Left ventricle myocardium inferior (tissue), 1 donor: ENCODE measurements around the gene DUSP1. TPM values are rescaled to one million over a fixed set of nuclear protein-coding genes. Genes with fewer than 3 reads are reported as not detected.

Experiments used
- DNase-seq: peaks from one replicate; pipeline ENCODE4 v3.0.0-alpha.2; 2020
- H3K27ac ChIP-seq: fragments of 200-600 bp; replicated peaks from 2 replicates; pipeline ENCODE4 v1.8.0; 2021
- H3K27me3 ChIP-seq: fragments of 200-600 bp; 2 replicates; pipeline ENCODE4 v1.8.0; 2021; ENCODE audit warnings: low read depth
- H3K36me3 ChIP-seq: fragments of 200-600 bp; 2 replicates; pipeline ENCODE4 v1.8.0; 2021
- H3K4me1 ChIP-seq: fragments of 200-600 bp; 2 replicates; pipeline ENCODE4 v1.8.0; 2021
- H3K4me3 ChIP-seq: fragments of 200-600 bp; 2 replicates; pipeline ENCODE4 v1.8.0; 2021; ENCODE audit warnings: mild to moderate bottlenecking, moderate library complexity
- H3K9me3 ChIP-seq: fragments of 200-600 bp; replicated peaks from 2 replicates; pipeline ENCODE4 v1.8.0; 2021
- CTCF ChIP-seq: fragments of 200-600 bp; IDR thresholded peaks from 2 replicates; pipeline ENCODE4 v1.8.0; 2021; ENCODE audit warnings: antibody characterized with exemption, mild to moderate bottlenecking, borderline replicate concordance
- intact Hi-C: fragments of 100-400 bp; cut with micrococcal nuclease; formaldehyde crosslinking; loops from one replicate; pipeline ENCODE4 v1.11.0; 2022
- total RNA-seq: library from RNA; stranded (reverse); fragmentation: NEBNext Ultra II Directional; extraction: Animal tissue kit (Norgen Biotek cat#: 25700); gene quantifications from one replicate; pipeline ENCODE4 v1.2.1, GENCODE V29; 2021
- donor health status: DM: no; HTN: yes; CAD: no; lungs with severe emphysema.

DUSP1 gene
- total RNA-seq, 1 donor from 2014 or later, result 85.0 TPM

- peaks cover 92% of the 10 kb centered on the region for H3K4me1 ChIP-seq
Measured at GRCh38 chr5:172747471-172747870, 23.5 kb downstream of the DUSP1 start.

GRCh38 chr5:172746725-172747124, 24.3 kb downstream of the DUSP1 start:
- Histone ChIP-seq H3K4me3 (no peak overlapping the region), H3K27me3 (no peaks in the 10 kb centered on the region), H3K36me3 (no peaks in the 10 kb centered on the region), H3K27ac (peak overlapping the region; percentile 98), H3K9me3 (peaks cover 7% of the 10 kb centered on the region), H3K4me1 (peaks cover 90% of the 10 kb centered on the region)
- TF ChIP-seq CTCF, result no peak
- DNase-seq, result no peak
- intact Hi-C loops, result no loop called here

More at GRCh38 chr5:172747471-172747870, 23.5 kb downstream of the DUSP1 start:
- intact Hi-C loops, result no loop called here
- Histone ChIP-seq H3K27me3 (no peaks in the 10 kb centered on the region), H3K9me3 (peaks cover 7% of the 10 kb centered on the region), H3K4me3 (no peak overlapping the region), H3K36me3 (no peaks in the 10 kb centered on the region), H3K27ac (peak overlapping the region; percentile 98)
- no peak for DNase-seq
- no peak for TF ChIP-seq CTCF

- H3K27ac ChIP-seq, result peak overlapping the region; percentile 98
- H3K27me3 ChIP-seq, result no peaks in the 10 kb centered on the region
- no peak overlapping the region for H3K4me3 ChIP-seq
- intact Hi-C loops, result no loop called here
- DNase-seq, result no peak
- no peak for TF ChIP-seq CTCF
- peaks cover 90% of the 10 kb centered on the region for H3K4me1 ChIP-seq
- no peaks in the 10 kb centered on the region for H3K36me3 ChIP-seq
- H3K9me3 ChIP-seq, result peaks cover 7% of the 10 kb centered on the region
Measured at GRCh38 chr5:172745838-172746237, 25.2 kb downstream of the DUSP1 start.

GRCh38 chr5:172745406-172745805, 25.6 kb downstream of the DUSP1 start:
- no peak for DNase-seq
- TF ChIP-seq CTCF, result no peak
- Histone ChIP-seq H3K4me1 (peaks cover 90% of the 10 kb centered on the region), H3K9me3 (peaks cover 7% of the 10 kb centered on the region), H3K27ac (peak overlapping the region; percentile 98), H3K36me3 (no peaks in the 10 kb centered on the region), H3K4me3 (no peak overlapping the region), H3K27me3 (no peaks in the 10 kb centered on the region)
- intact Hi-C loops, result no loop called here

GRCh38 chr5:172744123-172745104, 26.6 kb downstream of the DUSP1 start:
- peaks cover 7% of the 10 kb centered on the region for H3K9me3 ChIP-seq
- no peak for TF ChIP-seq CTCF
- peaks cover 83% of the 10 kb centered on the region for H3K4me1 ChIP-seq
- no peak for DNase-seq
- no peaks in the 10 kb centered on the region for H3K36me3 ChIP-seq
- no peaks in the 10 kb centered on the region for H3K27me3 ChIP-seq
- intact Hi-C loops, result no loop called here
- H3K4me3 ChIP-seq, result no peak overlapping the region
- peak overlapping the region; percentile 98 for H3K27ac ChIP-seq
